GM19395 (cell line): ENCODE measurements around the gene CPA1.

Source experiments
- ATAC-seq: cut with Tn5 transposase; IDR thresholded peaks from one replicate; pipeline ENCODE4 v1.9.1; 2021; ENCODE audit warnings: mild to moderate bottlenecking, moderate library complexity; ENCODE audit not compliant: unreplicated experiment

The CPA1 gene

DNA sequence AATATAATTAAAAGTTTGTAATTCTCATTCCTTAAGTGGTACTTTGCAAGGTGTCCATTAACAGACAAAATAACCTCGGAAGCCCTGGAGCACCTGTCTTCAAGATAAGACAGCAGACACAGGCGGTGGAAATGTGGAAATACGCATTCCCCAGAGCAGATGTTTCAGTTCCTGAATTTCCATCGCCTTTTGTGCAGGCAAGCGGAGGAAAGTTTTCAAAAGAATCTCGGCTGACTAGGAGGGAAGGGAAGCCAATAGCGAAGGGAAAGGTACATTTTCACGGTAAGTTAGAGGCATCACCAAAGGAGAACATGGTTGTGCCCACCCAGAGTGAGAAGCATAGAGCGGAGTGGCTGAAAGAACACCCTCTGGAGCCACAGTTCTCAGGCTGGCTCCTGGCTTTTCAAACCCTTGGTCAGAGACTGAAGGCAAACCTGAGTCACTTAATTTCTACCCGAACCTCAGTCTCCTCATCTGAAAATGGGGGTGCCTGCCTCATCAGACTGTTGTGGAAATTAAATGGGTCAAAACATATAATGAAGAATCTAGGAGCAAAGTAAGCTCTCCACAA lies 13.6 kb downstream of the CPA1 start:
- ATAC-seq: no peak

DNA sequence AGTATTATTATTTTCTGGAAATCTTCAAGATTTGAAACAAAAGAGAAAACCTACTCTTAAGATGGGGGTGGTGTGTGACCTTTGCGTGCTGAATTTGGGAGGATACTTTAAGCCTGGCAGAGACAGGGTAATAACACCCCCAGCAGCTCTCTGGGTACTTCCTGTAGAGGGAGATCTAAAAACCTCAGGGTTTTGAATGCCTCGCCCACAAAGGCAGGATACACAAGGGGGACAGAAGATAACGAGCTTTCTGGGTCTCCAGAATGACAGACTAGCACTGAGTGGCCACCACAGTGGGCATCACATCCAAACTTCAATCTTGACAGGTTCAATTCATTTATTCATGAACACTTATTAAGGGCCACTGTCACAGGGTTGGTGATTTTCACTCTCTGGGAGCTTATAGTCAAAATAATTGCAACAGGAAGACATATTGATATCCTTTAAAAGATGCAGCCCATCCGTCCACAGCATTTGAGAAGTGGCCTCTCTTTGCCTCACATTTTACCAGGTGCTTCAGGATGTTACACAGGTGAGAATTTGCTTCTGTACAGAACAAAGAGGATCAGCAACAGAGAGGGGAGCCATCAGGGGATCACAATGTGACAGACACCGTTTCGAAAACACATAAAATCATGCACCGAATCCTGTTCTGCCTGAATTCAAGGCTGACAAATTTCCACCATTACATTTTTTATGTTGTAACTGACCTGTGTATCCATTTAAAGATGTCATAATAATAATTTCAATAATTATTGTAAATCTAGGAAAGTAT lies 14.3 kb downstream of the CPA1 start:
- no peak for ATAC-seq

DNA sequence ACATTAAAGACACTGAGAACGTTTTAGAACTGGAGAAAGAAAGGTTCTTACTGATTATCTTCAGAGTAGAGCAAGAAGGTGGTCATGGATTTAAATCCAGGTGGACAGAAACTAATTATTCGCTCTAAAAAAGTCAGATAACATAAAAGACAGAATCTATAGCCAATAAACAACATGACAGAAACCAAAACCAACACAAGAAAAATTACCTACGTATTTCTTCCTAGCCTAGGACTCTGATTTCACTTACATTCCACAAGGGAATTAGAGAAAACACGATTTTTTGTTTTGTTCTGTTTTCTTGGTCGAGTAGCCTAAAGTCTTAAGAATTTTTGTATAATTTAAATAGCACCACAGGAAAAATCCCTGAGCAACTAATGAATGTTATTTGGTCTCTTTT lies 15.1 kb downstream of the CPA1 start:
- ATAC-seq: no peak

DNA sequence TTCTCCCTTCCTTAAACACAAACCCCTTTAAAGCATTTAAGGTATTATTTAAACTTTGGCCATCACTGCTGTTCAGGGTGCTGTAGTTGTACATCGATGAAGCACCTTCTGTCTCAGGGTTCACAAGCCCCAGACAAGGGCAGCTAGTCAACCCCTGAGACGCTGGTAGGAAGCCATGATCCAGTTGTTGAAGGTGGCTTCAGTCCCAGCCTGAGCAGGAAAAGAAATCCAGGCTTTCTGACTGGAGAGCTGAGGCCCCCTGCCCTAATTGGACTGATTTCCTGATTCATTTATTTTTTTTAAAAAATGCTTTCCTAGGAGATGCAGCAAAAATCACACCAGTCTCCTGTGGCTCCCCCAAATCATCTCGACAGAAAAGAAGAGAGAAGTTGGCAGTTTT lies 15.8 kb downstream of the CPA1 start:
- ATAC-seq: no peak

DNA sequence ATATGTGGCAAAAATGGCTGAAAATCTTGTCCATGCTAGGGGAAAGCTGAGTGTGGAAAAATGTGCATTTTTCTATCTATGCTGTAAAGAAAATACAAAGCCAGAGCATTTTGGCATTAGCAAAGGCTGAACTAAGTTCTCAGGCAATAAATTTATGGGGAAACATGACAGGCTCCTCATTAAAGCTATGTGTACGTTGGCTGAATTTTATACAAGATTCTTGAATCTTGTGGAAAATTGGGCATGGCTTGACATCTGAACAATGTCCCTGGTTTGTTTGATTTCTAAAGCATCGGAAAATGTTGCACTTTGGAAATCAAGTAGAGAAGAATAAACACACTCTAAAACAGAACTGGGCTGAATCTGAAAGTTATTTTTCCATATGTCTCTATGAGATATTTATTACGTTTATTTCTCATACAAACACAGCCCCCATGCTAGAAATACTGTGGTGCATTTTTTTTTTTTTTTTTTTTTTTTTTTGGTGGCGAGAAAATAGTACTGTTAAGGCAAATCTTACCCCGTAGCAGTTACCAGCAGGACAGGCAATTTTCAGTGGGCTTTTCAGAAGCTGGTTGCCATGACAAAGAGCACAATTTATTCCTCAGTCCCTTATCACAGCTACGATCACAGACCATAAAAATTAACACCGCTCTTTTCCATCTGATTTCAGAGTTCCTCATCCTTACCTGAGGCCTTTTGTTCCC lies 16.9 kb downstream of the CPA1 start:
- no peak for ATAC-seq

DNA sequence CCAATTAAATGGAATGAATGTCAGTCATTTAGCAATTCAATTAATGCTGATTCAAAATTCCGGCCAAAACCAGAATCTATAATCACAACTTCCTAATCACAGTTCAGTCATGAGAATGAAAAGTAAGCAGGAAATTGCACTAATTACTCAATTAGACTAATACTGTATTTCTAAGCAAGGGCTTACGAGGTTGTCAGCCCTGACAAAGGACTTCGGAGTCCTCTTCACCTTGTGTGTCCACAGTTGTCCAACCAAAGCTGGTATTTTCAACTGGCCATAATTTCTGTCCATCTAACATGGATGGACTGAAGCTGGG lies 17.4 kb downstream of the CPA1 start:
- no peak for ATAC-seq

DNA sequence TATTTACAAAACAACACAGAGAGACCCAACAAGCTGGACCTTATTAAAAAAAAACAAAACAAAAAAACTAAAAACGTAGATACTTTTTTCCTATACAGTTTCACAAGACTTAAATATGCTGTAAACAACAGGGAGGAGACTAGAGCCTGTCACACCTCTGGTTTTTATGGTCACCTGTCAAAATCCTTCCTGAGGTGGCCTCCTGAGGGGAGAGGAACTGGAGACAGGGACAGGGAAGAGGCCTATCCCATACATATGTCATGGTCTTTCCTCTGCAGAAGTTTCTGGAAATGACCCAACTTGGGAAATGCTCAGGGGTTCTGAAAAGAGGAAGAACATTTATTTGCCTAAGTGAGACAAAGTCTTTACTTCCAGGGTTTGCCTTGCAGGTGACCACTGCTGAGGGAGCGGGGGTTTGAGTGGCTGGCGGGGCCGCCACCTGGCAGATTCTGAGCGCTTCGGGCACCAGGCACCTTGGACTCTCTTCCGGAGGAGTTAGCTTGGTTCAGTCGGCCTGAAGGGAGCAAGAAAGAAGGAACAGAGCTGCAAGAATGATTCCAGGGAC lies 18.3 kb downstream of the CPA1 start:
- ATAC-seq: no peak

DNA sequence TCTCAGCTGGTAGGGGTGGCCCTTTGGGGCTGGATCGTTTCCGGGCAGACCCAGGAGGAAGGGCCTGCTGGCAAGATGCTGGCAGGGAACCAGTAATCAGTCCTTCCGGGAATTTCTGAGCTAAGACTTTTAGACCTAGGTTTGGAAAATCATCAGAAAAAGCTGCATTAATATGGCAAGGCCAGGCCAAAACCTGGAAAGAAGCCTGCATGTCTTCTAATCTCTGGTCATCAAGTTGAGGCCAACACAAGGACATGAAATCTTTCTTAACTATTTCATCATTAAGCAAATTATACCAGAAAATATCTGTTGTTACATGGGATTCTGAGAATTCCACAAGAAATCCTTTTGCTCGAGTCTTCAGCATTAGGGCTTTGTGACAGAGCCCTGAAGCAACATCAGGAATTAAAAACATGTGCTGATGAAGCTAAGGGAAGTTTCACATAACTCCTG lies 19.9 kb downstream of the CPA1 start:
- no peak for ATAC-seq

DNA sequence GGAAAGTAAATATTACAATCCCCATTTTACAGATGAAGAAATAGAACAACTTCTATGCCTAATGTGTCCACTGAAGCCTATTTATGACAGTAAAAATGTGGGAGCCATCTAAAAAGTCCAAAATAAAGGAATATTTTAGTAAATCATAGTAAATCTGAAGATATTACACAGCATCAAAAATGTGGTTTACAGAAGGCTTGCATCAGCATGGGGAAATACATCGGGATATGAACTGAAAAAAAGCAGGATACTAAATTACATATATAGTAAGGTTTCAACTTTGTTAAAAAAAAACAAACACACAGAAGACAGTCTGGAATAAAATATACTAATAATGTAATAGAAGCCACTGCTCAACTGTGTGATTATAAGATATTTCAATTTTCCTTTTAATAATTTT lies 20.8 kb downstream of the CPA1 start:
- no peak for ATAC-seq

DNA sequence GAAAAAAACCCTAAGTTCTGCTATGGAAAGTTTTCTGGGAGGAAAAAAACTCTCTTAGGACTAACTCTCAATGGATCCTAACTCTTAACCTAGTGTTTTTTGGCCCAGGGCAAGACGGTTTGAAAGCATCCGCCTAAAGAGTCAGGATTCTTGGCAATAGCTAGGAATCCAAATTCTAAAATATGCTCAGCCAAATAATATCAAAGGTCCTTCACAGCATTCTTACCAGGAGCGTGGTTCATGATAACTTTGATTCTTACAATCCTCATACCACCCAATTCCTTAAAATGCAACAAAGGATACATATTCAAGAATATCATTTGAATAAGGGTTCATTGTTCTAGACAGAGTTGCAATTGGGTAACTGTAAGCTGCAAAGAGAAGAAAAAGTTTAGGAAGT lies 21.3 kb downstream of the CPA1 start:
- ATAC-seq: no peak

DNA sequence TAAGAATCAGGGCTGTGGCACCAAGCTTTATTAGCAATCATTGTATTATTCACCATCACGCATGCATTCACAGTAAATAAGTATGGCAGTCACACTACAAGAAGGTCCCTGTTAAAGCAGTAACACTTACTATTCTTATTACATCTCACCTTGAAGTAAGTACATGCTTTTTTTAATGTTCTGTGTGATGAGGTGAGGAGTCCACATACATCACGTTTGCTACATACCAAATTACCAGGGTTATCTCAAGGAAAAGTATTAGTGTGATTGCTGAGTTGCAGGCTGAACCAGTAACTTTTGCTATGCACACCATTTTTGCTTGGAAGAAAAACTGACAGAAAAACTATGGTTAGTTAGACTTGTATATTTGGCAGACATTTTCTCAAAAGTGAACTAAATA lies 24.7 kb downstream of the CPA1 start:
- ATAC-seq: no peak

DNA sequence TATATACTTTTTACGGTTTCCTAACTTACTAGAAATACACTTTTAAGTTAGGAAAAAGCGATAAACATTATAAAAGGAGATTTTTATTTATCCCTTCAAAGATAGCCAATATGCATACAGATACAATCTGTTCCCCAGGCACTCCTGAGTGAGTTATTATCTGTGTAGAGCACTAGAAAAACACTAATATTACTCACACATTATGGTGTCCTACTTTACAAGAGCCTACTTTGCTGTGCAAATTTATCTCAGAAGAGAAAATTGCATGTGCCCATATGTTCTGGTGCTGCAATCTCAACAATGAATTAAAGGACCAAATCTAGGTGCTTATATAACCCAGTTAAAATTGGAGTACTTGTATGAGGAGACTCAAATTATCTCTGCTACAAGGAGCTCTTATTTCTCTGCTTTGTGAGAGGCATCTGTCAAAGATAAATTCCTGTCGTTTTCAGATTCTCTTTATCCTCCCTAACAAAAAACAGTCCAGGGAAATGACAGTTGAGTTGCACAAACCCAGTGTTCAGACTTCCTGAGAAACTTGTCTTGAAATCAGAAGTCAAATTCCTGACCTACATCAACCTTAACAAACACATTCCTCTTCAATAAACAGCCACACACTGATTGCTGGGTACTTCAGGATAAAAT lies 28.9 kb downstream of the CPA1 start:
- no peak for ATAC-seq

DNA sequence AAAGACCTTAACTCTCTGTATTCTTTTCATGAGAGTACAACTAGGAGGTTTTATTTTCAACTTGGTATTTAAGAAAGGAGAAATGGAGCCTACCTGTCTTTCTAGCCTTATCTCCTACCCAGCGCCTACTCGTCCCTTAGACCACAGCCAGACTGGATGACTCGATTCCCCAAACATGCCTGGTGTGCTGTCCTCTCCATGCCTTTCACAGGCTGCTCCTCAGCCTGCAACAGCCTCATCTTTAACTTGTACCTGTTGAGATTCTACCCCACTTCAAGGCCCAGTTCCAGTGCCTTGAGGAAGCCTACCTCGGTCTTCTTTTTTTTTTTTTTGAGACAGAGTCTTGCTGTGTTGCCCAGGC lies 29.4 kb downstream of the CPA1 start:
- no peak for ATAC-seq

DNA sequence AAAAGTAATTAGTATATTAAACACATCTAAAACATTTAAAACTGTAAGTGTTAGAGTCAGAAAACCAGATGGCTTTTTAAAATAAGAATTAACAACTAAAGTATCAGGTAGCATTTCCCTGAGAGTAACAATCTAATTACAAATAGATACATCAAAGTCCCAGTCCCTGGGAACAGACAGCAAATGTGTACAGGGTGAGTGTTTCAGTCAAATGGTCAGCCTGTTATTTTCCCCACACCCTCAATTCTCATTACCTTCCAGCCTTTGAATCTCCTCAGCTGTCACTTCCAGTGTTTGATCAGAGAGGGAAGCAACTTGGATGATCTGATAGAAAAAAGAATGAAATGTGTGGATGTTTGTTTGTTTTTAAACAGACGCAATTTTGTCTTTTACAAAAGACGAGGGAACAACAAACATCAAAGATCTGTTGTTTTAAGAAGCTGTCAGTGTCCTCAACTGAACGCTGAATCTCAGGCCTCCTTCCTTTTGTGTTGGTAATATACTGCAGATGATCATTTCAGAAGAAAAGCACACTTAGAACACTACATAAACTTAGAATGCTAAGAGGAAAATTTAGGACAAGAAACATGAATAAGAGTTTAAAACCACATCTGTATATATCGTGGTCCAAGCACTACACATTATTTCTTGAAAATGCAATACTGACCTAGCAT lies 30.7 kb downstream of the CPA1 start:
- no peak for ATAC-seq

DNA sequence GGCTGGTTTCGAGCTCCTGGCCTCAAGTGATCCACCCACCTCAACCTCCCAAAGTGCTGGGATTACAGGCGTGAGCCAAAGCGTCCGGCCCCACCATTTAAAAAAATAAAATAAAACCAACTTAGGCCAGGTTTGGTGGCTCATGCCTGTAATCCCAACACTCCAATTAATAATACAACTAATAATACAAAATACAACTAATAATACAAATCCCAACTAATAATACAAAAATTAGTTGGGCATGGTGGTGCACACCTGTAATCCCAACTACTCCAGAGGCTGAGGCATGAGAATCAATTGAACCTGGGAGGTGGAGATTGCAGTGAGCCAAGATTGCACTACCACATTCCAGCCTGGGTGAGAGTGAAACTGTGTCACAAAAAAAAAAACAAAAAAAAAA lies 32.9 kb downstream of the CPA1 start:
- no peak for ATAC-seq

DNA sequence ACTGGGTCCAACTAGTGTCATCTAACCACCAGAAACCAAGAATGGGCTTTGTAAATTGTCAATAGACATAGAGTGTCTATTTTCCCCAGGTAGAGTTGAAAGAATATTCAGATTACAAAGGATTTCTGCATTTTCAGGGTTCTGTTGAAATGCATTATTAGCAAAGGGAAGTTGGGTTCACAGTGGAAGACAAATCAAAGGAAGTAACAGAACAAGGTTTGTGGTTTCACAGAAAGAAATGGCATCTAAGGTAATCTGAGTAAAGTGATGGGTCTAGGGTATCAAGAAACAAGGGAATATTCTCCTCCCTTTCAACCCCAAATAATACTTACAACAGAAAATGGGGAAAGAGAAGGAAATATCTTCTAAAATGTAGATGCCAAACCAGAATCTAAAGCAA lies 34.7 kb downstream of the CPA1 start:
- ATAC-seq: no peak

DNA sequence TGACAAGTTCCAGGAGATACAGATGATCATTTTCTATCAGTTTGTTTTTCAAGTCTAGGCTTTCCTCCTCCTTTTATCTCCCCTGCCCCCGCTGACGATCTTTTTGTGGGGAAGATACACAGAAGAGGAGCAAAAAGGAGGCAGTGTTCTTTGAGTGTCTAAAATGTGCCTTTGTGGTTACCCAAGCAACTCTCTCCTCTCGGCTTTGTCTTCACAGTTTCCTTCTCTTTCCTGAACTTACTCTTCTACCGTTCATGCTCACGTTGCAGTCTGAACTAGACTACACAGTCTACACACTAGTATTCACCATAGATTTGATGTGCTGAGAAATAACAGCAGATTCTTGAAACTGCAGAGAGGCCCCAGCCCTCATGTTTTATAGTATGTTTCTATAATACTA lies 36.9 kb downstream of the CPA1 start:
- ATAC-seq: no peak

DNA sequence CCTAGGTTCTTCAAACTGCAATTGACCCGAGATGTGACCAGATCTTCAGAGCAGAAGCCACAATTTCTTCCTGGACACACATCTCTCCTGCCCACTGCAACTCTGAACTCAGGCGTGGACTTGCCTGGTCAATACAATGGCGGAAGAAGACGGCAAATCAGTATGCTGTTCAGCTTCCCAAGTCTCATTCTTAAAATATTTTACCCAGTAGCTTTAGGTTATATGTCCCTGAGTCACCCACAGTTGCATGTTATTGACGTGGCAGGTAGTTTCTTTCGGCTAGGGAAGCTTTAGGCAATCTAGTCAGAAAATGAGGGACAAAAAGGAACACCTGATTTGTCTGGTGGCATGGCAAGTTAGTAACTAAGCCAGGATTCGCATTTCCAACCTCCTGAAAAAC lies 38.0 kb downstream of the CPA1 start:
- ATAC-seq: no peak

DNA sequence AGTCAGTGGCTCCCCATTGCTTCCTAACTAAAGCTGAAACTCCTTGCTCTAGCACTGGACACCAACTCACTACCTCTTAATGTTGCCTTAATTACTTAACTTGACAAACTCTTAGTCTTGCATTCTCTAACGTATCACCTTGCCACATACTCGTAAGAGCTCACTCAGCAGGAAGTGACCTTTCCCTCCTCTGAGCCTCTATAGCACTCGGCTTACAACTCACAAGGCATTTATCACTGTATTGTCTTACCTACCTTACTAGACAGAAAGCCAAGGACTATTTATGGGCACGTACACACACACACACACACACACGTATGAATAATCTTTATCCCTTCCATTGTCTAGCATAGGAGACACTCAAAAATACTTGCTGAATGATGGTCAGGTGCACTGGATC lies 39.4 kb downstream of the CPA1 start:
- no peak for ATAC-seq

DNA sequence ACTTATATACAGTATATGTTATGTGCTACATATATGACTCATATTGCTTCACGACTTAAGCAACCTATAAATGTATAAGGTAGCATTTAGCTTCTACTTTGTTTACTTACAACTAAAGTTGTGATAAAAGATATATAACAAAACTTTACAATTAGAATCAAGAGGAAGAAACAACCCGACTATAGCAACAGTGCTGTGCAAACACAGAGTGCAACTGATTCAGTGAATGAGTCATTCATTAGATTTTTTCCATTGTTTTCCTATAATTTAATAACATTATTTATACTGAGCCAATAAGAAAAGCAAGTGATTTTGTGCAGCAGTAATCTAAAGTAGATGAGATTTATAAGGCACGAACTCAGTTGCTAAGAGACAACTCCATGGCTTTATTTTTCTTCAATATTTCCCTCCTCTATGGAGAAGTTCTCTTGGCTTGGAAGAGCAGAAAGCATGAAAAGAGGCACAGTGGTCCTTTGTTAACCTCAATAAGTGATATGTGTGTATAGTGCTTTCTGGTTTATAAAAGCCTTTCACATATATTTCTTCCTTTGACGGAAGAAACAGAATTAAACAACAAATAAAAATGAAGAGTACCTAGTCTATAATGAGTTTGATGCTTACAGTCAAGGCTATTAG lies 40.8 kb downstream of the CPA1 start:
- no peak for ATAC-seq

DNA sequence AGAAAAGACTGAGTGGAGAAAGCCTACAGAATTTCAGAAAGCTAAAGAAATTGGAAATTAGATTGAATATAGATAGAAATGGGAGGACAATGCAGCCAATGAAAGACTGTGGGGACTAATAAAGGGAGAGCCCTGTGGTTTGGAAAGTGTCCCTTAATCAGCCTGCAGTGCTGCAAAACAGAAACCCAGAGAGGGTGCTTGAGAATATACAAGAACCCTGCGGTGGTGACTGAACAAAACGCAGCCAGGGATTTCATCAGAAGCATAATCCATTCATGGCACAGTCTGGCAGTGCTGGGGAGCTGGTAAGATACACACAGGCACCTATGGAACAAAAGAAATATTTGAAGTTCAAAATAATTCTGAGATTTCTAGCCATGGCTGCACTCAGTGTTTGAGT lies 41.4 kb downstream of the CPA1 start:
- ATAC-seq: no peak
